GM19372 (cell line): Measurements from ENCODE around the gene APOC3.
"Not testable (repeated sequence)": the region's sequence is repeated elsewhere in the genome, so short reads cannot be mapped to it uniquely, and the experiment has no call there.

Experiments
- ATAC-seq: cut with Tn5 transposase; IDR thresholded peaks from one replicate; pipeline ENCODE4 v1.9.1; 2021; ENCODE audit warnings: mild to moderate bottlenecking, low read depth, moderate library complexity; ENCODE audit not compliant: unreplicated experiment

APOC3 gene

DNA sequence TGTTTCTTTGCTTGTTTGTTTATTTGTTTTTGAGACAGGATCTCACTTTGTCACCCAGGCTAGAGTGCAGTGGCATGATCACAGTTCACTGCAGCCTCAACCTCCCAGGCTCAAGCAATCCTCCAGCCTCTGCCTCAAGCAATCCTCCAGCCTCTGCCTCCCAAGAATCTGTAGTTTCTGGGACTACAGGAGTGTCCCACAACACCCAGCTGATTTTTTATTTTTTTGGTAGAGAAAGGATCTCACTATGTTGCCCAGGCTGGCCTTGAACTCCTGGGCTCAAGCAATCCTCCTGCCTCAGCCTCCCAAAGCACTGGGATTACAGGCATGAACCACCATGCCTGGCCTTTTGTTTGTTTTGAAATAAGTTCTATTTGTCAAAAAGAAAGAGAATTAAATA is 28.0 kb upstream of the APOC3 start:
- ATAC-seq, result not testable (repeated sequence)

DNA sequence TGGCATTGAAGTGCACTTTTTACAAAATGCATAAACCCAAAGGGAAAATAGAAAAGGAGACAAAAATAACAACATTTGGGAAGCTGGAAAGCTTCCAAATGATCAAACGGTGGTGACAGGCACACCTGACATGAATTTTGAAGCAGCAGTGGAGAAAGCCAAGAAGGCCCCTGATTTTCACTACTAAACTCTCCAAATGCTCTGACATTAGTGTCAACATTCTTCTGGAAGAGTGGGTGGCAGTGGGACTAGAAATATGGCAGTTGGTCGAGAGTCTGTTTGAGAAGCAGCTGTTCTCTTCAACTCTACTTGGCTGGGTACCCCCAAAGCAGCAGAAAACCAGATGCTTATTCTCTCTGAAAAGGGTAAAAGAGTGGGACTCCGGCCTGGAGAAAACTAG is 25.7 kb upstream of the APOC3 start:
- ATAC-seq, result no peak

DNA sequence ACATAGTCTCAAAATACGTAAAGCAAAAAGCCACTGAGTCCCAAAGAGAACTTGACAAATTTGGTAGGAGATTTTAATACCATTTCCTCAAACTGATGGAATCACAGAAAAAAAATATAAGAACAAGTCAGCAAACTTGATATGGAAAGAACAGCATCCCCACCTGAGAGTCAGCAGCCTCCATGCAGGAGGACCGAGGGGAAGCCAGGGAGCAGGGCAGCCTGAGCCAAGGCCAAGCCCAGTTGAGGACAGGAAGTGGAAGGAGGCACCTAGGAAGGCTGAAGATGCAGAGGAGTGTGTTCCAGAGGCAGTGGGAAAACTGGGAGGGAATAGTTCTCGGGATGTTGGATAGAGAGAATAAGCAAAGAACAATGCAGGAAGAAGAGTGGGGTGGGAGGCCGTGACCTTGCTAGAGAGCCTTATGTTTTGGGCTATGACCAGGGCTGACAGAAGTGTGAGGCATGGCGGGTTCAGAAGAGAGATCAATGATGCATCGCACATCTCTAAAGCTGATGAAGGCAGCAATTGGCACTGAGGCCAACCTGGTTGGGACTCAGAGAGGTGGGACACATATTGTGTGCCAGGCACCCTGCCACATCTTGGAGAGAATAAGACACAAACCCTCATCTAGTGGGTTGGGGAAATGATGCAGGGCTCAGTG is 22.0 kb upstream of the APOC3 start:
- ATAC-seq, result no peak

DNA sequence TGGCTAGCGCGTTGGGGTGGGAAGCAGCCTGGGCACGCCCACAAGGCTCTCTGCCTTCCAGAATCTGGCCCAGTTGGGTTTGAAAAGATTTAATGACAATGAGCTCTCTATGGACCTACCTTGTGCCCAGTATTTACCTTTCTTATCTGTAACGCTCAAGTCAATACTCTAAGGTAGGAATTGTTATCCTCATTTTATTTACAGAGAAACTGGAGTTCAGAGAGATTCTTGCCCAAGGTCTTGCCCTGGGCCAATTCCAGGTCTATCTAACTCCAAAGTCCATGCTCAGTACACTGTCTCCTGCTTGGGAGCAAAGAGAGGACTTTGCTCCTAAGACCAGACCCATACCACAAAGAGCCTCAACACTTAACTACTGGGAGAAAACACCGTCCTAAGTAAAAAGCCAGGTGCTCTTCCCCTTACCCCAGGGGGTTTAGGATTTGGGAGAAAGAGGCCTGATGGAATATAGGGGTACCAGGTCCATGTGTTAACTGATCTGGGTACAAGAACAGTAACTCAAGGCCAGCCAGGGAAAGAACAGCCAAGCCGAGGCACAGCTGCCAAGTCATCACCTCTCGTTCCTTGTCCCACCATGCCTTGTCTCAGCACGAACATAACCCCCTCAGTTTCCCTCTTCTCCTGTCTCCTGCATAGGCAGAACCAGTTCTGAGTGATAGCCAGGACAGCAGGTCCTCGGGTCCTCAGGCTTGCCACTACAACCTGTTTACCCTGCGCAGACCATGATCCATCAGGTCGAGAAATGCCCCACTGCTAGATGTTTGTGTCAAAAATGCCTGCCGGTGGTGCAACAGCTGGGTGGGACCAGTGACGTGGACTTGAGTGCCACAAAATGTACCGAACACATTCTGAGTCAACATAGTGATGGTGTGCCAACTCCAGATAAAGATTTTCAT is 21.2 kb upstream of the APOC3 start:
- no peak for ATAC-seq

DNA sequence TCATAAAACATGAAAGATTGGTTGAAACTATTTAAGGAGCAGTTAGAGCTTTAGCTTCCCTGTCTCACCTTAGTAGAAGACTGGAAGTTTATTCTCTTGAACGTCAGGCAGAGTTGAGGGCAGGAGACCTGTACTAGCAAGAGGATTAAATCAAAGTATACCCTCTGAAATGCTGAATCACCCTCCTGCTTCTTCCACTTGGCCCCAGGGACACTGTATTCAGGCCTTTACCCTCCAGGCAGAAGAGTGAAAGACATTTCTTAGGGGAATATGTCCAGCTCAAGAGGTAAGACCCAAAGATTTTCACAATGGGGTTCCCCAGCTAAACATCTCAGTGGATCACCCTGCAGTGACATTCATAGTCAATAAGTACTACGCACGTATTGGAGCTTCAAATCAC is 18.5 kb upstream of the APOC3 start:
- no peak for ATAC-seq

DNA sequence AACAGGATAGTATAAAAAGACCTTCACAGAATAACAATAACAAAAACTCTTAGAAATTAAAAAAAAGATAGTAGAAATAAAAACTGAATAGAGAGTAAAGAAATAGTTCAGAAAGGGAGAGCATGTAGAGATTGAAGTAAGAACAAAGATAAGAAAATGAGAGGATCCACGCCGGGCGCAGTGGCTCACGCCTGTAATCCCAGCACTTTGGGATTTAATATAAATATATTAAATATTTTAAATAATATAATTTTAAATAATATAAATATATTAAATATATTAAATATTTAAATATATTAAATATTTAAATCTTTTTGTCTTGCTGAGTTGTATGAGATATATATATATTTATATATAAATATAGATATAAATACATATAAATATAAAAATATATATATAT is 17.6 kb upstream of the APOC3 start:
- no peak for ATAC-seq

DNA sequence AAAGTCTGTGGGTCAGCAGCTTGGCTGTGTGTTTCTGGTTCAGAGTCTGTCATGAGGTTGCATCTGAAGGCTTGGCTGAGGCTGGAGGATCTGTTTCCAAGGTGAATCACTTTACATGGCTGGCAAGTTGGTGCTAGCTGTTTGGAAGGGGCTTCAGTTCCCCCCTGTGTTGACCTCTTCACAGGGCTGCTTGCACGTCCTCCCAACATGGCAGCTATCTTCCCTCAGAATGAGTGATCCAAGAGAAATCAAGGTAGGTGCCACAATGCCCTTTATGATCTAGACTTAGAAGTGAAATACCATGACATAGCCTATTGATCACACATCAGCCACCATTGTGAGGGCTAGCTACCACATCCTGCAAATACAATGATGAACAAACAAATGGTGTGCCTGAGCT is 16.5 kb upstream of the APOC3 start:
- no peak for ATAC-seq

DNA sequence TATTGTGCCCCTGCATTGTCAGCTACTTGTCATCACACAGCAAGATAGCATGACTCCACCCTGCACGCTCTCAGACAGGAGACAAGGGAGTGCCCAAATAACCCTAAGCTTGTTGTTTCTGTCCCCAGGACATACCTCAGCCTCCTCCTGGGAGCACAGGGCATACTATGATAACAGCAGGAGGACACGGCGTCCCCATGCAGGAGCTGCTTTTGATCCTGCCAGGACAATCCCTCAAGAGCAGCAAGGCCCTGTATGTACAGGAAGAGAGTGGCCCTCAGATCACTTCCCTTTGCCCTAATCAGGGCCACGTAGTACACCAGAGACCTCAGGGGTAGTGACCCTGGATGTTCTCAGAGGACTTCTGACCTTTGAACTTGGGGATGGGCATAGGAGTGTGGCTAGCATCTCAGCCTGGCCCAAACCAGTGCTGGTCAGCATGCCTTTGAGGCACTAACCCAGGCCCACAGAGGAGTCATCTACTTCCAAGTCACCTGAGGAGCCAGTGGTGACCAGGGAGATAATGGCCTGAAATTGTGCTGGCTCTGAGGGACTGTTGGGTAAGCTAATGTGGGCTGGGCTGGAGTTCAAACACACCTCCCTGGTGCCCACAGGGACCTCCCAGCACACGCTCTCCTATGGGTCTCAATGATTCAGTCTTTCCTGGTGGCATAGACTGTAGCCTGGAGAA is 15.8 kb upstream of the APOC3 start:
- ATAC-seq, result no peak

DNA sequence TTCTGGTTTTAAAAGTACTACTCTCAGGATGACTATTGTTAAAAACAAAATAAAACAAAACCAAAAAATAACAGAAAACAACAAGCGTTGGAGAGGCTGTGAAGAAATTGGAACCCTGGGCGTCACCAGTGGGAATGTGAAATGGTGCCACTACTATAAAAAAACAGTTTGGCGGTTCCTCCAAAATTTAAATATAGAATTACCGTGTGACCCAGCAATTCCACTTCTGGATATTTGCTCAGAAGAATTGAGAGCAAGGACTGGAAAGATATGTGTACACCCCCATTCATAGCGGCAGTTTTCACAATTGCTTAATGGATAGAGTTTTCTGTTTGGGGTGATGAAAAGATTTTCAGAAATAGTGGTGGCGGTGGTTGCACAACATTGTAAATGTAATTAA is 15.2 kb upstream of the APOC3 start:
- ATAC-seq, result no peak

DNA sequence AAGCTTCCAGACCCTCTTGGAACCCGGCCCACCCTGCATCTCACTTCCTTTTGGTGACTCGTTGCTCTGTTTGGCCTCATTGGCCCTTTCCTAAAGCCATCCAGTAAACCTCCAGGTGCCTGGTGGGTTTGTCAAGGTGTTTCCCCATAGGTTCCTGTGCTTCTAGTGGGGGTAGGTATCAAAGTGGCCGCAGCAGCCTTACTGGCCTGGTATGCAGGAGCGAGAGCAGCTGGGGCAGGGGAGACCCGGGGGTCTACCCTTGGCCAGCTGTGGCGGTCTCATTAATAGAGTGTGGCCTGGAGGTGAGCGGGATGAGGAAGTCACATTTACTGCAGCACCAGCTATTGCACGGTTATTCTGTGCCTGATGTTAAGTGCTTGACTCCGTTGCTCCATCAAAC is 10.7 kb upstream of the APOC3 start:
- ATAC-seq, result no peak

DNA sequence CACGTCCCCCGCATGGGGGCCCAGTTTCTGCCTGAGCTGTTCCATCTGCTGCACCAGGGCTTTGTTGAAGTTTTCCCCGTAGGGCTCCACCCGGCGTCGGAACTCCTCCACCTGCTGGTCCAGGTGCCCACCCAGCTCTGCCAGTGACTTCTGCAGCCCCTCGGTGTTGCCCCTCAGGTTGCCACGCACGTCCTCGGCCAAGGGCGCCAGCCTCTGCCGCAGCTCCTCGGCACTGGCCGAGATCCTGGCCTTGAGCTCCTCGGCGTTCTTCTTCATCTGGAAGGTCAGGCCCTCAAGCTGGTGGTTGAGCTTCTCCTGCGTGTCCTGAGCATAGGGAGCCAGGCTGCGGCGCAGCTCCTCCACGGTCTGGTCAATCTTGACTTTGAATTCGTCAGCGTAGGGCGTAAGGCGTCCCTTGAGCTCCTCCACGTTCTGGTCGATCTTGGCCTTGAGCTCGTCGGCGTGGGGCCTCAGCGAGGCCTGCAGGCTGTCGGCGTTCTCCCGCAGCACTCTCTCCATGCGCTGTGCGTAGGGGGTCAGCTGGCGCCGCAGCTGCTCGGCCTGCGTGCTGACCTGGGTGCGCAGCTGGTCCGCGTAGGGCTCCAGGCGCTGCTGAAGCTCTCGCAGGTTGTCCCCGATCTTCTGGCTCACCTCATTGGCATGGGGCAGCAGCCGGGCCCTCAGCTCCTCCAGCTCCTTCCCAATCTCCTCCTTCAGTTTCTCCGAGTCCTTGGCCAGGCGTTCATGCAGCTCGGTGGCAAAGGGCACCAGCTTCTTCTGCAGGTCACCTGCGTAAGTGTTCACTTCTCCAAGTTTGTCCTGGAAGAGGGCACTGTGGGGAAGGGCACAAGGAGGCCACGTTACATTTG is 8.4 kb upstream of the APOC3 start:
- no peak for ATAC-seq

DNA sequence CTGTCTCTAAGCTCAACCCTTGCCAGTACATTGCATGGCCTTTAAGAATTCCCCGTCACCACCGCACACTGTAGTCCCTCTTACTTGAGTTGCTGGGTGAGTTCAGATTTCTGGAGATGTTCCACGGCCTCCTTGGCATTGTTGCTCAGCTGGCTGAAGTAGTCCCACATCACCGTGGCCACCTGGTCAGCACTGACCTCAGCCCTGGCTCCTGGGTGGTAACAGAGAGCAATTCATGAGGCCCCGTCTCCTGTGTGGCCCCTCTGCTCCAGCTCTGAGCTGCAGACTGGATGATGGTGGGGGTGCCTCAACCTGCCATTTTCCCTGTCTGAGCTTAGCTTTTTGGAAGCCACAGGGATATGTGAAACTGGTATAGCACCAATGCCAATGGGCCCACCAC is 7.1 kb upstream of the APOC3 start:
- ATAC-seq, result no peak

DNA sequence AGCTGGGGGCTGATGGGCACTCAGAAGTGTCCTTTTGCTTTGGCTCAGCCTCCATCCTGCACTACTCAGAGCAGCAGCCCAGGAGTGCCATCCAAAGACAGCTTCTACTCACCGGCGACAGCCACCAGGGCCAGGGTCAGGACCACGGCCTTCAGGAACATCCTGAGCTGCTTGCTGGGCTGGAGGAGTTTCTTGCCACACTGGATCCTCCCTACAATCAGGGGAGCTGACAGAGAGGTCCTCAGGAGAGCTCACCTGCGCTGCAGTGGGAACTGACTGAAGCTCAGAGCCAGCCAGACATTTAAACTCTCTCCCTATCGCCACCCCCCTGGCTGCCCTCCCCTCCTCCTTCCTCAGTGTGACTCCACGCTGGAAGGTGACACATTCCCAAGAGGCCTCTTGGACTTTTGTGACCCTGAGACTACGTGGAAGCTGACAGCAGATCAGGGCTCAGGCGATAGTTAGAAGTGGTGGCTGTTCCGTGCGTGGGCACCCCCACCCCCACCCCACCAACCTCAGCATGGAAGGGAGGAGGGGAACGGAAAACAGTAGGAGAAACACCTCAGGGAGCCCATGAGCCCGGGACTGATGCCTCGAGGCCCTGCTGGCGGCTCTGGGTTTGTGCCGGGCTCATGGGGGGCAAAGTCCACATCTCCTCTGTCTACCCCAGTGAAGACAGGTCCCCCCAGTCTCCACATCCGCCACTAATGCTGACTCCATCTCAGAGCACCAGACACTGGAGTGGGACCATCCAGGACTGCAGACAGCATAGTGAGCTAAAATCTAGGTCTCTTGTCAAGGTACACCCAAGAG is 6.5 kb upstream of the APOC3 start, which contains the start of gene APOA4:
APOA4 (minus strand) TSS at position 274 of the 813 bp plus-strand sequence; CDS start at position 161, 113 bp downstream.
- no peak for ATAC-seq

DNA sequence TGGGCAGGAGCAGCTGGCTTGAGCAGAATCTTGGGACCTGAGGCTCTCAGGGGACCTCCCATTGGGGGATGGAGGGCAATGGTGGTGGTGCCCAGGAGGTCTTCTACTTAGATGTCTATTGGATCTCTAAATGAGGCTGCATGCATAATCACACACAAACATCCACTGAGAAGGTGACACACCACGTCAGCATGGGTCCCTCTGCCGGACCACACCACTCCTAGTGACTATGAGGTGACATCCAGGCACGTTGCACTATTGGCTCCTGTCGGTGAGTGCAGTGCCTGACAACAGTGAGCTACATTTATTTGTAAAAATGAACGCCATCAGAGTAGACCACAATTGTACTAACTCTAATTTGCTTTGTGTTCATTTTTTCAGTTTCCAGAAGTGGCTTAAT is 4.3 kb upstream of the APOC3 start:
- ATAC-seq, result no peak

DNA sequence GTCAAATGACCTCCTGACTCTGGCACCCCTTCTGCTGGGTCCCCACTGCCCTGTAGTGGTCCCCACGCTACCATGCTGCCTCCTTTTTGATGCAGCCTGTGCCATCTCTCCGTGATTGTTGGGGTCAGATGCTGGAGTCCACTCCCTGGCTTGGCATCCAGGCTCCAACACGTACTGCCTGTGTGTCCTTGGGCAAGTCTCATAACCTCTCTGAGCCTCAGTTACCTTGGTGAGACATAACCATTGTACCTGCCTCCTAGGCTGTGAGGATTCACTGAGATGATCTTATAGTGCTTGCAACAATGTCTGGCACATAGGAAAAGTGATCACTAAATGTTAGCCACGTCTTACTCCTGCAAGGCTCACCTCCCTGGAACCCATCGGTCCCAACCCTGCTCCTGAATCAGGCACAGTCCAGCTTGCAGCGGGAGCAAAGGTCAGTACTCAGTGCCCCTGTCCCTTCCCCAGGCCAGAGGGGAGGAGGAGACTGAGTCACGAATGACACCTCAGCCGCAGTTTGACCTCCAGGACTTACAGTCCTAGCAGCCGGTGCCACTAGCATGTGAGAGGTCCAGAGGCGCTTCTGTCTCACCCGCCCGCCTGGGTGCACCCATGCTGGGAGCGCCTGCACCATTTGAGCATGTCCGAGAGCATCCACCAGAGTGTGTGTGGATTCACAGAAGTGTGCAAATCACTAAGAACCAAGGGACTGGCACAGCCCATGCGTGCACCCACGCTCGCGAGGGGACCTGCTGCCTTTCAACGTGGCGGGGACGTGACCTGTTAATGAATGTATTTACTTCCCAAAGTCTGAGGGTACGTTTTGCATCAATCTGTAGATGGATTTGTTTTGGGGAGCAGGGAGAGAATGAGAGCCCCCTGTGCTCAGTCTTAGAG is 3.6 kb upstream of the APOC3 start:
- no peak for ATAC-seq

DNA sequence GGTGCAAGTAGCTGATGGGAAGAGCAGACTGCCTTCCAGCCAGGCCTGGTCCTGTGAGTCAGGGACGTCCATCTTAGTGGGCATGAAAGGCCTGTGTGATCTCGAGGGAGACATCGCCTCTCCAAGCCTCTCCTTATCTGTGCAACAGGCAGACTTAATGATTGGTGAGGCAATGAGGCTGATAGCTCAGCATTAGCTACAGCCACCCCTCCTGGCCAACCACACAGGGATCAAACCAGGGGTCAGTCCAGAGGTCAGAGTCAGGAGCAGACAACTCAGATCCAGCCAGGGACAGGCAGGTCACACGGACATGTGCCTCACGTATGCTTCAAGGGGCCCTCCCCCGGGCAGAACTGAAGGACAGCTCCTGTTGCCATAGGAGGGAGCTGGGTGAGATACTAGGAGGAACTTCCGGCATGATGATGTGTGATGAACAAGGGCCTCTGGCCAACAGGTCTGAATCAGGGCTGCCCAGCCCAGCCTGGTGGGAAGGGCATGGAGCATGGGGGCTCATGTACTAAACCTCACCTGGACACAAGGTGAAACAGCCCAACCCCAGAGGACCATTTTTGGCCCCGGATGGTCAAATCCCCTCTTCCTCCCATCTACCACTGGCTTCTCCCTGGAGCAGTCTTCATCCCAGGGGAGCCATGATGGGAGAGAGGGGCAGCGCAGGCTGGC is 2.8 kb upstream of the APOC3 start:
- no peak for ATAC-seq

DNA sequence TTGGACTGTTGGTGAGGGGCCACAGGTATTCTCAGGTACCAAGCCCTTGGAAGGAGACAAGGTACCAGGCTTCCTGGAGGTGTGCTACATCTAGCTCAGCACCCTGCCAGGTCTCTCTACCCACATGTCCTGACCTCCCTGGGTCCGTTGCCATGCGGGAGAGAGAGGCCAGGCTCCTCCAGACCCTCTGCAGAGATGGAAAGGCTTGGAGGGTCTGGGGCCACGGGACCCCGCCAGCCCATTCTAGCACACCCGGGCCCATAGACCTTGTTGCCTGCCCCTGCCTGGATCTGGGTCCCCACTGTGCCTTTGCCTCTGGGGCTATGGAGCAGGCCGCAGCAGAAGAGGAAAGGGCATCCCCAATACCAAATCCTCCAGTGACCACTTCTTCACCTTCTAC is 2.2 kb upstream of the APOC3 start:
- no peak for ATAC-seq
